NCI-H1436 treated with DMSO at 0.1 percent for 48 hours (cell line): ENCODE measurements around the gene MAD1L1.

Source experiments
- DNase-seq: peaks from one replicate; lab custom pipeline; 2025; lab: John Stamatoyannopoulos, UW

MAD1L1 gene

DNA sequence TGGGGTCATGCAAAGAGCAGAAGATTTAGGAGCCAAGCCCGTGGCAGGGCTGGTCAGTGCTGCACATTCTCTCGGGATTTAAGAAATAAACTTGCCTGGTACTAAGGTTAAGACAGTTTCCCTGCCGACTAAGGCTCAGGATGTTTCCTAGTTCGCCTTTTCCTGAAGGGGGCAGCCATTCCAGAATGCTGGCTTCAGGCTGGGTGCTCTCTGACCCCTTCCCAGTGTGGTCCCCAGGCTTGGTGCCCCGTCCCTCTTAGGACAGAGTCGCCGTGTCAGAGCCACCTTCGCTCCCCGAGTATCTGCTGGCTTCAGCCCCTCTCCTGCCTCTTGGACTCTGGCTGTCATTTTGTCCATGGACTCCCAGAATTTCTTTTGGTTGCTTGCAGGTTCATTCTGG lies 445.5 kb downstream of the MAD1L1 start:
- DNase-seq = no peak

DNA sequence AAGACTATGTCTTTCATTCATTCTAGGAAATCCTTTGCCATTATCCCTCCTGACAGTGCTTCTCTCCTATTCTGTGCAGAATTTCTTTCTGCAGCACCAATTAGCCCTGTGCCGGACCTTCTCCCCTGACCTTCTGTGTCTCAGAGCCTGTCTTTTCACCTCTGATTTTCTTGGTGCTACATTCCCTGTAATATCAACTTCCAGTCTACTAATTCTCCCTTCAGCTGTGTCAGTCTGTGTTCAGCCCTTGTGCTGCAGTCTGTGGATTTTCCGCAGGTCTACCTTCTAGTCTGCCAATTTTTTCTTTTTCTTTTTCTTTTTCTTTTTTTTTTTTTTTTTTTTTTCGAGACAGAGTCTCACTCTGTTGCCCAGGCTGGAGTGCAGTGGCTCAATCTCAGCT lies 446.9 kb downstream of the MAD1L1 start:
- DNase-seq = no peak

DNA sequence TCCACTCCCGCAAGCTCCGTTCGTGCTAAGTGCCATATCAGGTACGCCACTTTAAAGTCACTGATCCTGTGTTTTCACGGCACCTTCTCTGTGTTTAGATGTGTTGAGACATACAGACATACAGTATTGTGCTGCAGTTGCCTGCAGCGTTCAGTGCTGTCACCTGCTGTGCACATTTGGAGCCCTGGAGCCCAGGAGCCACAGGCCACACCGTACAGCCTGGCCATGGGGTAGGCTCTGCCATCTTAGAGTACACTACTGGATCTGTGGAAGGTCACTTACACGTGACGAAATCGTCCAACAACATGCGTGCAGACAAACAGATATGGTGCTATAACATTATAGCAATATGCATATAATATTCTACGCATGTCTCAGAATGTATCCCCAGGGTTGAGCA lies 451.4 kb downstream of the MAD1L1 start:
- DNase-seq = no peak

DNA sequence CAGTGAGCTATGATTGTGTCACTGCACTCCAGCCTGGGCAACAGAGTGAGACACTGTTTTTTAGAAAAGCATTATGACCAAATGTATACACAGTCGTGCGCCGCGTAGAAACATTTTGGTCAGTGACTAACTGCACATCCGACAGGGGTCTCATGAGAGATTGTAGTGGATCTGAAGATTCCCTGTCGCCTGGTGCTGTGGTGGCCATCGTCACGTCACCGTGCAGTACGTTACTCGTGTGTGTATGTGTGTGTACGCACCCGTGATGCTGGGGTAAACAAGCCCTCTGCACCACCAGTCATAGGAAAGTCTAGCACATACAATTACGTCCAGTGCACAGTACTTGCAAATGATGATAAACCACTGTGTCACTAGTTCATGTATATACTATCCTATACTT lies 453.3 kb downstream of the MAD1L1 start:
- no peak for DNase-seq

DNA sequence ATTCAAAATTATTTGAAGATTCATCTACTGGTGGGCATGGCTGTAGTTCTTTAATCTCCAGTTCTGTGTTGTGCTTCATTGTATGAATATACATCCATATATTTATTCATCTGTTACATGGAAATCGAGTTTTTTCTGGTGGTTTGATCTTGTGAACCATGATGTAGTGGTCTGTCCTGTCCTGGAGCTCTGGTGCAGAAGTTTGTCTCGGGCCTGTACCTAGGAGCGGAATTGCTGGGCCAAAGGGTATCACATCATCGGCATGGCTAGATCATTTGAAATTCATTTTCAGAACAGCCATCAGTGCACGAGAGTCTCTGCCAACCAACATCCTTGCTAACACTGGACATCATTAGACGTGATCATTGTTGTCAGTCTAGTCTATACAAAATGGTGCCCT lies 455.6 kb downstream of the MAD1L1 start:
- DNase-seq = no peak

DNA sequence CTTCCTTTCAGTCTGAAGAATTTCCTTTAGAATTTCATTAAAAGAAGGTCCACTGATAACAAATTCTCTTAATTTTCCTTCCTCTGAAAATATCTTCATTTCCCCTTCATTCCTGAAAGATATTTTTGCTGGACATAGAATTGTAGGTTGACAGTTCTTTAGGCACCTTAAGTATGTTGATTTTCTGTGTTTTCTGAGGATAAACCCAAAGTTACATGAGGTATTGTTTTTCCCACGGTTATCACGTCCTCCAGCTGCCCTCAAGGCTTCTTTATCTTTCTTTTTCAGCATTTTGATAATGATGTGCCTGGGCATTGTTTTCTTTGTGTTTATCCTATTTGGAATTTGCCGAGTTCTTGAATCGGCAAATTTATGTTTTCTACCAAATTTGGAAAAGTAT lies 457.4 kb downstream of the MAD1L1 start:
- no peak for DNase-seq

DNA sequence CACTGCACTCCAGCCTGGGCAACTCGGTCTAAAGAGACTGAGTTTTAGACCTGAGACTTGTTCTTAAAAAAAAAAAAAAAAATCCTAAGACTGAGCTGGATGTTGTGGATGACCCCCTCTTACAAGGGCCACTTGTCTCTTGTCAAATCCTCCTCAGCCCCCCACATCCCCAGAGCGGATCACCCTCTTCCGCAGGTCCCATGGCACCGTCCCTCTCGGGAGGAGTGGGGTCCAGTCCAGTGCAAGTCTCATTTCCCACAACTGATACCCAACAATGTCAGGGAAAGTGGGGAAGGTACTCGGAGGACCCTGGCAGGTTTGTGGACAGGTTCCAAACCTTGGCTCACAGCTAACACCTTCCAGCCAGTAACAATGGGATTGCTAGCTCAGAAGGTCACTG lies 462.4 kb downstream of the MAD1L1 start:
- no peak for DNase-seq

DNA sequence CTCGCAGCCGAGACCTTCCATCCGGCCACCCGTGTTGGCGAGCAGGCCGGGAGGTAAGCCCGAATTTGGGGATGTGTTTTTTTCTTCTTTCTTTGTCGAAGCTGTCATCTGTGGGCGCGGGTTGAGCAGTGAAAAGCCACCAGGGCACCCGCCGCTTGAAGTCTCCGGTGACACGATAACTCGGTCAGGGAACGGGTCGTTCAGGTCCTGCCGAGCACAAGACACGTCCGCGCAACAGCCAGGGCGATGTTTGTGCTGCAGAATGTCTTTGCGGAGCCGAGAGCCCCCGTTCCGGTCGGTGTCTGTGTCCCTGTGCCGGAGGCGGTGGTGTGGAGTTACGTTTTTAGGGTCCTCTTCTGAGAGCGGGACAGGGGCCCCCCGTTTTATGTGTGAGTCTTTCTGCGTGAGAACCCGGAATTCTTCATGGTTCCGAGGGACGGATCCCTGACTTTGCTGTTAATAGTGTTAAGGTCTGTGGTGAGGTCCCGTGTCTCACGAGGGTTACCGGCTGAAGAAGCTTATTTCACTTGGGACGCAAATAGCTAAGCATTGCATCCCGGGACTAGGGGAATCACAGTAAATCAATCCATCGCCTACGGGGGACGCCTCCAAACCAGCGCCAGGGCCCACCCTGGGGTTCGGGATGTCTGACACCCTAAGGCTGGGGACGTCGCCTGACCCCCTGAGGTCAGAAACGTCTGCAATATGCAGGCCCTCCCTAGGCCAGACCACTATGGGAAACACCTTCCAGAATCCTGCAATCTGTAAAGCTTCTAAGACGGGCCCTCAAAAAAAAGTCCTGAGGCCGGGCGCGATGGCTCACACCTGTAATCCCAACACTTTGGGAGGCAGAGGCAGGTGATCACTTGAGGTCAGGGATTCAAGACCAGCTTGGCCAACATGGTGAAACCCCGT lies 463.2 kb downstream of the MAD1L1 start:
- DNase-seq = no peak

DNA sequence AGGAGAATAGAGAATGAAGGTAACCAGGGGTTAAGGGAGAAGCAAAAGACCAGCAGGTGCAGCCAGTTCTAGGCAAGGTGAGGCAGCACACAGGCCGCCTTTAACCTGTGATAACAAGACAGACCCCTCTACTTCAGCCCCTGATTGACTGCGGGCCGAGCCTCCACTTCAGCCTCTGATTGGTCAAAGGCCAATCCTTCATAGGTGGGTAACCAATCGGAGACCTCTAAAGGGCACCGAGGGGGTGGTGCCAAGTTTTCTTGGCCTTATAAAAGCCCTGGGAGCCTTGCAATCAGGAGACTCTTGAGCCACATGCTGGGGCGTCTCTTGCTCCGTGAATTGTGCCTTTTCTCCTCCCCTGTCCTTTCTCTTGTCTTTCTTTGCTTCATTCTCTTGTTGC lies 463.9 kb downstream of the MAD1L1 start:
- DNase-seq = no peak

DNA sequence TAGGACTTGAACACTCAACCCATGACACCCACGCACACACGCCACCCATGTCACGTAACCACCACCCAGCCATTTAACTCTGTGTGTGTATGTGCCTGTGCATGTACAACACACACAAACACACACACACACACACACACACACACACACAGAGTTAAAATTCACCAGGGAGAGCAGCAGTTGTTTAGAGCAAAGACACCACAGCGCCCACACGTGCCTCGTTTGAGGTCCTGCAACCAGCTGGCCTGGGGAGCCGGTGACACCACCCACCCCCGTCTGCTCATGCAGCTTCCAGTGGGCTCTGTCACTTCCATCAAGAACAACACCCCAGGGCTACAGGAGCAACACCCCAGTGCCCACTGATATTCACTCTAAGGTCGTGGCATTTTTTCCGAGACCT lies 465.2 kb downstream of the MAD1L1 start:
- DNase-seq = no peak
